Measurements from ENCODE around the gene RNF135.
A peak's percentile ranks its signal among the peaks of the same experiment; 100 is the strongest.
"Not testable (repeated sequence)": the region's sequence is repeated elsewhere in the genome, so short reads cannot be mapped to it uniquely, and the experiment has no call there.

RNF135 gene, protein sequence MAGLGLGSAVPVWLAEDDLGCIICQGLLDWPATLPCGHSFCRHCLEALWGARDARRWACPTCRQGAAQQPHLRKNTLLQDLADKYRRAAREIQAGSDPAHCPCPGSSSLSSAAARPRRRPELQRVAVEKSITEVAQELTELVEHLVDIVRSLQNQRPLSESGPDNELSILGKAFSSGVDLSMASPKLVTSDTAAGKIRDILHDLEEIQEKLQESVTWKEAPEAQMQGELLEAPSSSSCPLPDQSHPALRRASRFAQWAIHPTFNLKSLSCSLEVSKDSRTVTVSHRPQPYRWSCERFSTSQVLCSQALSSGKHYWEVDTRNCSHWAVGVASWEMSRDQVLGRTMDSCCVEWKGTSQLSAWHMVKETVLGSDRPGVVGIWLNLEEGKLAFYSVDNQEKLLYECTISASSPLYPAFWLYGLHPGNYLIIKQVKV

DNA sequence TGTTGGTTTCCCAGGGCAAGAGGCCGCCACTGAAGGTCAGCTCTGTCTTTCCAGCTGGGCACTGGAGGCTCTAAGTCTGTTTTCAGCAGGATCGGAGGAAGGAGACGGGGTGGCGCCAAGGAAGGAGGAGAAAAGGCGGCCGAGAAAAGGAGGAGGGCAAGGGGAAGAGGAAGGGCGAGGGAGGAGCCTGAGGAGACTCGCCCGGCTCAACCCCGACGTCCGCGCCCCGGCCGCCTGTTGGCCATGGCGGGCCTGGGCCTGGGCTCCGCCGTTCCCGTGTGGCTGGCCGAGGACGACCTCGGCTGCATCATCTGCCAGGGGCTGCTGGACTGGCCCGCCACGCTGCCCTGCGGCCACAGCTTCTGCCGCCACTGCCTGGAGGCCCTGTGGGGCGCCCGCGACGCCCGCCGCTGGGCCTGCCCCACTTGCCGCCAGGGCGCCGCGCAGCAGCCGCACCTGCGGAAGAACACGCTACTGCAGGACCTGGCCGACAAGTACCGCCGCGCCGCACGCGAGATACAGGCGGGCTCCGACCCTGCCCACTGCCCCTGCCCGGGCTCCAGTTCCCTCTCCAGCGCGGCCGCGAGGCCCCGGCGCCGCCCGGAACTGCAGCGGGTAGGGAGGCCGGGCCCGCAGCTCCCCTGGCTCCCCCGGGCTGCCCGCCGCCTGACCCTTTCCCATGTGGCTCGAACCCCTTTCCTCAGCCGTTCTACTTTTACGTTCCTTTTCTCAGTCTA is at the start of gene RNF135:
Gene RNF135, plus strand, starts transcription at position 209 of the 737 bp plus-strand sequence. Its CDS starts 35 bp downstream, at position 244.
- DNase-seq, result peak; percentile 89

DNA sequence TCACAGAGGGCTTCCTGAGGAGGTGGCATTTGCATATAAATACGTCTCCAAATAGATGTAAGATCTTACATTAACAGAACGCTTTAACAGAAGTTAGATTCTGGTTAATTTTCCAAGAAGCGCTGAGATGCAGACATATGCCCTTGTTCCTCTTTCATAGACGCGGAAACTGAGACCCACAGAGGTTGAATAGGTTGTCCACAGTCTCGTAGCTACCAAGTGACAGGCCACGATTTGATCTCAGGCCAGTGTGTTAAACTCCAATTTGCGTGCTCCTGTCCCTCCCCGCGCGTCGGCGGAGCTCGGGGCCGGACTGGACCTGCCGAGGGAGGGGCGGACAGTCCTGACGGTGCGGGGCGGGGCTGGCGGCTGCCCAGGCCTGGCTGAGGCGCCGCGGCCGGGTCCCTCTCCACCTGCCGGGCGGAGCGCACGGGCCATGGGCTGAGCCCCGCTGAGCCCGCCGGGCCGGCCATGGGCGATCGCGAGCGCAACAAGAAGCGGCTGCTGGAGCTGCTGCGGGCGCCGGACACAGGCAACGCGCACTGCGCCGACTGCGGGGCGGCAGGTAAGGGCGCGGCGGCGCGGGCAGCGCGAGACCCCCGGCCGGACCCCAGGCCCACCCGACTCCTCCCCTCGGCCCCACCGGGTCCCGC is 49.2 kb upstream of the RNF135 start, which contains the start of gene ADAP2:
Gene ADAP2, plus strand, starts transcription at position 402 of the 653 bp plus-strand sequence. Its CDS starts 70 bp downstream, at position 472.
- DNase-seq, result no peak

DNA sequence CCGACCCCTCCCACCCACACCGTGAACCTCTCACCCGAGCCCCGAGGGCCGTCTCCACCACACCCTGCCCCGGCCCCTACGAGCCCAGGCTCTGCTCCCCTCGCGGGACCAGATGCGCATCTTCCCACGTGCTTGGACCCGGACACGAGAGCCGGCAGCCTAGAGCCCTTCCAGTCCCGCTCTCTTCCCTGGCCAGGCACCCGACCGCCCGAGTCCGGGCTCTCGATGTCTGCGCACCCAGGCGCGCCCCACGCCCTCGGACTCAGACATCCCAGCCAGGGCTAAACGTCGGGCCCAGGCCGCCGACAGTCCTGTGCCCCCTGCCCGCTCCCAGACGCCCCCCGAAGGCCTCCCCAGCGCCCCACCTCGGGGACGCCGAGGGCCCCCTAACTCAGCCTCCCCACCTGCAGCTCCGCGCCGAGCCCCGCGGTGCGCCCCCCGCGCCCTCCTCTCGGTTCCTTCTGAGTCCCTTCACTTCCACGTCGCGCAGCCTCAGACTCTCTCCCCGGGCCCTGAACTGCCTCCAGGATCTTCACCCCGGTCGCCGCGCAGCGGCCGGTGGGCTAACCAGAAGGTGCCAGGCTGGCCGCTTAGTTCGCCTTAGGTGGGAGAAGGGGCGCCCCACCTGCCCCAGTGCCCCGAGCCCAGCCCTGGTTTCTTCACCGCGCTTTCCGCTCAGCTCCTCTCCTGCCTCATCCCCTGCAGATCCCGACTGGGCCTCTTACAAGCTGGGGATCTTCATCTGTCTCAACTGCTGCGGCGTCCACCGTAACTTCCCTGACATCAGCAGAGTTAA is 48.4 kb upstream of the RNF135 start:
- DNase-seq, result no peak

DNA sequence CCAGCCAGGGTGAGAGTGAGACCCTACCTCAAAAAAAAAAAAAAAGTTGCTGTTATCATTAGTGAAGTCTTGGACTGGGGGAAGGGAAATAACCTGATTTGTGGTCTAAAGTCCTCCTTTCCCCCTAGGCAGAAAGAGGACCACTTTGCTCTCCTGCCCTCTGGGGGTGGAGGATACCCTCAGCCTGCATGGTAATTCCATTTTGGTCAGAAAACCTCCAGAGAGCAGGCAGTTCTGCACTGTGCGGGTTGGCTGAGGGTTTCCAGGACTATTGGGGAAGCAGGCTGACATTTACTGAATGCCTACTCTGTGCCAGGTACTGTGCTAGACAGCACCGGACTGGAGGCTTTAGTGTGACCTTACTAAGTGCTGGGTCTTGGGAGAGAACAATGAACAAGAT is 46.5 kb upstream of the RNF135 start:
- DNase-seq, result no peak

DNA sequence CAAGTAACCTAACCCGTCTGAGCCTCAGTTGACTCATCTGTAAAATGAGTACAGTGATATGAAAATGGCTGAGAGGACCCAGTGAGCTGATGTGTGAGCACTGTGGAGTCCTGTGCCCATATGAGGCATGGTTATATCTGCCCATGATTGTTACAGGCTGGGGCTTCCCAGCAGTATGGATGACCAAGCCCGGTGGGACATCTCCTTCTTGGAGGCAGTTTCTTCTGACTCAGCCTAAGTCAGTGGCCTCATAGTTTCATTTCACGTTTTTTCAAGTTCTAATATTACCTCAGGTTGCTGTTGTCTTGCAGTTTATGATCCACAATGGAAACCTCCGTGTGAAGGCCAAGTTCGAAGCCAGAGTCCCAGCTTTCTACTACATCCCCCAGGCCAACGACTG is 44.3 kb upstream of the RNF135 start:
- no peak for DNase-seq

DNA sequence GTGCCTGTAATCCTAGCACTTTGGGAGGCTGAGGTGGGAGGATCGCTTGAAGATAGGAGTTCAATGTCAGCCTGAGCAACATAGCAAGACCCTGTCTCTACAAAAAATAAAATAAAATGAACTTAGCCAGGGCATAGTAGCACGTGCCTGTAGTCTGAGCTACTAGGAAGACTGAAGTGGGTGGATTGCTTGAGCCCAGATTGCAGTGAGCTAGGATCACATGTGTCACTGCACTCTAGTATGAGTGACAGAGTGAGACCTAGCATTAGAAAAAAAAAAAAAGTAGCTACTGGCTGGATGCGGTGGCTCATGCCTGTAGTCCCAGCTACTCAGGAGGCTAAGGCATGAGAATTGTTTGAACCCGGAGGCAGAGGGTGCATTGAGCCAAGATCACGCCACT is 43.1 kb upstream of the RNF135 start:
- no peak for DNase-seq

DNA sequence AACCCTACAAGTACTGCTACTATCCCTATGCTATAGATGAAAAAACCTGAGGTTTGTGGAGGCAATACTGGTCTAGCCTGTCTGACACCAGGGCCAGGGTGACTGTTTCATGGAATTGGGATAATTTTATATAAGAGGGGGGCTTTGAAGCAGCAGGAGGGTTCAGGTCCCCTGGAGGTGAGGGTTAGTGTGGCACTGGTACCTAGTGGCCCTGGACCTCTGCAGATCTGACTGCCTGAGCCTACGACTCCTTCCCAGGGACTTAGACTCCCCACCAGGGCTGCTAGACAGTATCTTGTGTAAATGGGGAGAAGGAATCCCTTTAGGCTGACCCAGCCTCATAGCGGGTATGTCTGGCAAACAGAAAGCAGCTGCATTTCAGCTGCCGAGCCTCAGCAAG is 42.3 kb upstream of the RNF135 start:
- no peak for DNase-seq

DNA sequence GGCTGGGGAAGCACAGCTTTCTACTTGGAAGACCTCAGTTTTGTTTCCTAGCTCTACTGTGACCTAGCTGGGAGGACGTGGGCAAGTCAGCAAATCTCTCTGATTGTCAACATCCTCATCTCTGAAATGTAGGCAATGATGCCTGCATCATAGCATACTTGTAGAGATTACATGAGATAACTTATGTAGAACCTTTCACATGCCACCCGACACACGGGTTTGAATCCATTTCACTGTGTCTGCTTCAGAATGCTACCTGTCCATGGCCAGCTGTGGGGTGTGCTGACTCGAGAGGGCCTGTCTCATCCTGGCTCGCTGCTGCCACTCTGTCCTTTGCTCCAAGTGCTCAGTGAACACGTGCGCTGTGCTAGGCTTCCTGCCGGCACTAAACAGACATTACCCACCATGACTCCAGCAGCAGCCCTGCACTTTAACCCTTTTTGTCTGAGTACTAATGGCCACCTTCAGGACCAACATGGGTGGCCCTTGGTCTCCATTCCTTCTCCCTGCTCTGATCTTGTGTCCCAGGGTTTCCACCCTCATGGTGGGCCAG is 41.7 kb upstream of the RNF135 start:
- DNase-seq, result no peak

DNA sequence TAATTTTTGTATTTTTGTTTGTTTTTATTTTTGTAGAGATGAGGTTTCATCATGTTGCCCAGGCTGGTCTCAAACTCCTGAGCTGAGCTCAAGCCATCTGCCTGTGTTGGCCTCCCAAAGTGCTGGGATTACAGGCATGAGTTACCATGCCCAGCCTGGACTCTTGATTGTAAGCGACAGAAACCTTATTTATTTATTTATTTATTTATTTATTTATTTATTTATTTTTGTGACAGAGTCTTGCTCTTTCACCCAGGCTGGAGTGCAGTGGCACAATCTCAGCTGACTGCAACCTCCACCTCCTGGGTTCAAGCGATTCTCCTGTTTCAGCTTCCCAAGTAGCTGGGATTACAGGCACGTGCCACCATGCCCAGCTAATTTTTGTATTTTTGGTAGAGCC is 41.0 kb upstream of the RNF135 start:
- DNase-seq, result not testable (repeated sequence)

DNA sequence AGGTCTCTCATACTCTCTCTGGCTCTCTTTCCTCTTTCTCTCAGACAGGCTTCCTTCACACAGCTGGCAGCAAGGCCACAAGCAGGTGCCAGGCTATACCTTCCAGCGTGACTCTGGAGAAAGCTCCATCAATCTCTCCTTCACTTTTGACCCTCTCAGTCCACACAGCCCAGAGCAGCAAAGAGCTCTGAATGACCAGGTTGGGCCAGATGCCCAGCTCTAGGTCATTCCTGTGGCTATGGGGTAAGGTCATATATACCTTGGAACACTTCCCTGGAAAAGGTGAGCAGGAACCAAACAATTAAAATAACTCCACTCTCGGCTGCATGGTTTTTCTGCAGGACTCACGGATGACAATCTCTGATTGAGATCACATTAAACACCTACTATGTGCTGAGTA is 40.3 kb upstream of the RNF135 start:
- DNase-seq, result no peak

DNA sequence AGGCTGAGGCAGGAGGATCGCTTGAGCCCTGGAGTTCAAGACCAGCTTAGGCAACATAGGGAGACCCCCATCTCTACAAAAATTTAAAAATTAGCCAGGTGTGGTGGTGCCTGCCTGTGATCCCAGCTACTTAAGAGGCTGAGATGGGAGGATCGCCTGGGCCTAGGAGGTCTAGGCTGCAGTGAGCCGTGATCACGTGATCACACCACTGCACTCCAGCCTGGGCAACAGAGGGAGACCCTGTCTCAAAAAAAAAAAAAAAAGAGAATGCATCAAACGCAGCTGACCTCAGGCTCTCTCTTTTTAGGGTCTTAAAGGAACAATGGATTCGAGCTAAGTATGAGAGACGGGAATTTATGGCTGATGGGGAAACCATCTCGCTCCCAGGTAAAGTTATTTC is 39.3 kb upstream of the RNF135 start:
- not testable (repeated sequence) for DNase-seq

DNA sequence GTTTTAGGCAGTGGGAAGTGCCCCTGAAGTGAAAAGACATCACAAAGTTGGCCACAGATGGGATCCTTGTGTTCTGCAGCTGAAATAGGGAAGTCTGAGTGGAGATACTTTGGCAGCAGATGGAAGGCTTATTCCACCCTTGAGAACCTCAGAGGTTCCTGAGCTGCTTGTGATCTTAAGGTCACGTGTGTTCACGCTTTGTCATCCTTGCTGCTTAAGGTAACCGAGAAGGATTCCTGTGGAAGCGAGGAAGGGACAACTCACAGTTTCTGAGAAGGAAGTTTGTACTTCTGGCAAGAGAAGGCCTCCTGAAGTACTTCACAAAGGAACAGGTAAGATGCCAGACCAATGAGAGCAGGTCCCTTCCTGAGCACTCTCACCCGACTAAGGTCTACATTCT is 36.9 kb upstream of the RNF135 start:
- no peak for DNase-seq

DNA sequence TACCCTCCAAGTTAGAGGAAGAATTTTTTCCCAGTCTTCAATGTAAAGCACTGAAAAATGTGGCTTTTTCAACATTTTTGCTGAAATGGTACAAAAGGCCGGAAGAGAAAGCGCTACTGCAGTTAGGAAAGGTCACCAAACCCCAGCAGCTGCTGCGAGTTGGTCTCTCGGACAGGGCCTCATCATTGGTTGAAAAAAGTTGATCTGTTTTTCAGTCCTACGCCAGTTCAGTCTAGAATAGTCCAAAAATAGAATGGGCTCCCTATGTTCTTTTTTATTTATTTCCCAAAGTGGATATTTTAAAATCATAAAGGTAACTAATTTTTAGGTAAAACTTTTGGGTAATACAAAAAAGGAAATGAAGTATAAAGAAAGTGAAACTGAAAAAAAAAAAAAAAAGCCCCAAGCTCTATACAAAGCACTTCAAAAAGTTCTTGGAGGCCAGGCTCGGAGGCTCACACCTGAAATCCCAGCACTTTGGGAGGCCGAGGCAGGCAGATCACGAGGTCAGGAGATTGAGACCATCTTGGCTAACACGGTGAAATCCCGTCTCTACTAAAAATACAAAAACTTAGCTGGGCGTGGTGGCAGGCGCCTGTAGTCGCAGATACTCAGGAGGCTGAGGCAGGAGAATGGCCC is 31.7 kb upstream of the RNF135 start:
- DNase-seq, result no peak

DNA sequence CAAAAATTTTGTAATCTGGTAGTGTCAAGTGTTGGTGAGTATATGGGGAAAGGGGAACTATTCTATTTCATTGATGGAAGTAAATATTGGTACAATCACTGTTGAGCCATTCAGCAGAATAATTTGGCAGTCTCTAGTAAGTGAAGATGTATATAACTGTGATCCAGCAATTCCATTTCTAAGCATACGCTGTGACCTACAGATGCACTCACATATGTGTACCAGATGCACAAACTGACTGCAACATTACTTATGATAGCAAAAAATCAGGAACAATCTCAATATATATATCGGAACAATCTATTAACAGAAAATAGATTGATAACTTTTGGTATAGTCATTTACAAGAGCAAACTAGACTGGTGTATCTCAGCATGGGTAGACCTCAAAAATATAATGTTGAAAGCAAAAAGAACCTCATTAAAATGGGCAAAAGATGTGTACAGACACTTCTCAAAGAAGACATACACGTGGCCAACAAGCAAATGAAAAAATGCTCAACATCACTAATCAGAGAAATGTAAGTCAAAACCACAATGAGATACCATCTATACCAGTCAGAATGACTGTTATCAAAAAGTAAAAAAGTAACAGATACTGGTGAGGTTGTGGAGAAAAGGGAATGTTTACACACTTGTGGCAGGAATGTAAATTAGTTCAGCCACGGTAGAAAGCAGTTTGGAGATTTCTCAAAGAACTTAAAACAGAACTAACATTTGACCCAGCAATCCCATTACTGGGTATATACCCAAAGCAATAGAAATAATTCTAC is 28.3 kb upstream of the RNF135 start:
- DNase-seq, result peak; percentile 15

DNA sequence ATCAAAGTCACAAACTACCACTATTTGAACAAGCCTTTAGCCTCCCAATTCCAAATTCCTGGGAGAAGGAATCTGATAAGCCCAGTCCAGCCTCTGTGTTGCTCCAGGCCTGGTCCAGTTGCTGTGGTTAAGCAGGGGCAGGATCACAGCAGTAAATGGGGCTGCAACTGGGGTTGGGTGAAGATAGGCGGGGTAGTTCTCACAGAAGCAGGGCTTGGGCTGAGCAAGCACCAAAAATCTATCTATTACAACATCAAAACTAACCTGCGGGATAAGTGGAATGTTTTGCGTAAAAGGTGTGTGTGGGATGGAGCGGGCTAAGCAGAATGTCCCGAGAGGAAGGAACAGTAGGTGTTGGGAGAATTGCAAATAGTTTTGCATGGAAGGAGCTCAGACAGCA is 23.0 kb upstream of the RNF135 start:
- no peak for DNase-seq

DNA sequence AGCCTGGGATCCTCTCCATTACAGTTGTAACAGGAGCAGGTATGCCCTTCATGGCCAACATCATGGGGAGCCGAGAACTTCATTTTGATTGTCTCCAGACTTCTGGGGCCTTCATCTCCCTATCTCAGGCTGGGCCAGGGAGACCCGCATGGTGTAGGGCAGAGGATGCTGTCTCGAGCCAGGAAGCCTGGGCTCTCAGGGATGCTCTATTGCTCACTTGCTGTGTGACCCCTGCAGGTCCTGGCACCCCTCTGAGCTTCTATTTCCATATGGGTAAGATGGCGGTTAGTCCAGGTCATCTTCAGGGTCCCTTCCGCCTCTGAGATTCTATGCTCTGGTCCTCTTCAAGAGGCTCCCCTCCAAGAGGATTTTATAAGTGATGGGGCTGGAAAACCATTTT is 20.6 kb upstream of the RNF135 start:
- DNase-seq, result no peak

DNA sequence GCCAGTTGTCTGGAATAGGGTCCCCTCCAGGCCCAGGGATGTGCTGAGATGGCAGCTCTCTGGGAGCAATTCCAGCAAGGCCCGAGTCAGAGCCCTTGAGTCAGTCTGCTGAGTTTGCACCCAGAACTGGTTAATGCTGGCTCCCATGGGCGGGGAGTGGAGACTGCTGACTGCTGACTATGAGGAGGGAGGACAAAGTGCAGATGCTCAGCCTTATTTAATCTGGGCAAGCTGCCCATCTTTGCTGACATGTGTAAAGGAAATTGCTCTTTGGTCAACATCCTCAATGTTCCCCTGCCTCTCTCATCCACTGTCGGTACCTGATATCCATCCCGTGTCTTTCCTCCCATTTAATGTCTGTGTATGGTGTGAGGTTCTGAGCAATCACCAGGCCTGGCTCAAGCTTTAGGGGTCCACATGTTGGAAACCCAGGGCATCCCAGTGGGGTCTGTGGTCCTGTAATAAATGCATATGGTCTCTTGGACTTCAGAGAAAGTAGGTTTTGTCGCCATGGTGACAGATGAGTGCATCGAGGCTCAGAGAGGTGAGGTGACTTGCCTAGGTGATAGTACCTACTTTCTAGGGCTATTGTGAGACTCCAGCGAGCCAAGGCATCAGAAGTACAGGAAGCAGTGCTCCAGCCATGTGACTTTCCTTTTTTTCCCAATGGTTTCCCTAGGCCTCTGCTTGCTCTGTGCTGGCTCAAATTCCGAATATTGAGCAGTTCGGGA is 20.0 kb upstream of the RNF135 start:
- peak; percentile 50 for DNase-seq

DNA sequence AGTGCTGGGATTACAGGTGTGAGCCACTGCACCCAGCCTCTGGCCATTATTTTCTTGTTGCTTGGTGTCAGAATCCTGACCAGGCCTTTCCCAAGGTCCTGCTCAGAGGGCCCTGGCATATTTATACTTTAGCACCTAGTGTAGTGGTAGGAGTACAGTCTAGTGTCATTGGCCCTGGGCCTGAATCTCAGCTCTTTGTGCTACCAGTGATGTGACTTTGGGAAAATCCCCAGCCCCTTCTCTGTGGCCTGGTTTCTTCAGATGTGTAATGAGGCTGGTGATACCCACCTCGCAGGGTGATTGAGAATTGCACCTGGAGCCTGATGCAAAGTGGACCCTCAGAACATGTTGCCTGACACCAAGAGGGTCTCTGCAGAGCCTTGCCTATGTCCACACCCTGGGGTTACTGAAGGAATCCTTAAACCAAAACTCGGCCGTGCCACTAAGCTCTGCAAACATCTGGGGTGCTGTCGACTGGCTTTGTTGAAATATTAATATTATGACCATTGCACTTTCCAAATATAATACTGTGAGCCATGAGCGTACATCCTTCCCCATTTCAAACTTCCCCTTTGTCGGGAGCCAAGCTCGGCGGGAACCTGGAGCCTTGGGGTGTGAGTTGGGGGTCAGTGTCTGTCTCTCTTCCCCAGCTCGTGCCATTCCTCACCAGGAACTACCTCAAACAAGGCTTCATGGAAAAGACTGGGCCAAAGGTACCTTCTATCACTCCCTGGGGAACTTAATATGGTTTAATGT is 18.0 kb upstream of the RNF135 start:
- DNase-seq, result no peak

DNA sequence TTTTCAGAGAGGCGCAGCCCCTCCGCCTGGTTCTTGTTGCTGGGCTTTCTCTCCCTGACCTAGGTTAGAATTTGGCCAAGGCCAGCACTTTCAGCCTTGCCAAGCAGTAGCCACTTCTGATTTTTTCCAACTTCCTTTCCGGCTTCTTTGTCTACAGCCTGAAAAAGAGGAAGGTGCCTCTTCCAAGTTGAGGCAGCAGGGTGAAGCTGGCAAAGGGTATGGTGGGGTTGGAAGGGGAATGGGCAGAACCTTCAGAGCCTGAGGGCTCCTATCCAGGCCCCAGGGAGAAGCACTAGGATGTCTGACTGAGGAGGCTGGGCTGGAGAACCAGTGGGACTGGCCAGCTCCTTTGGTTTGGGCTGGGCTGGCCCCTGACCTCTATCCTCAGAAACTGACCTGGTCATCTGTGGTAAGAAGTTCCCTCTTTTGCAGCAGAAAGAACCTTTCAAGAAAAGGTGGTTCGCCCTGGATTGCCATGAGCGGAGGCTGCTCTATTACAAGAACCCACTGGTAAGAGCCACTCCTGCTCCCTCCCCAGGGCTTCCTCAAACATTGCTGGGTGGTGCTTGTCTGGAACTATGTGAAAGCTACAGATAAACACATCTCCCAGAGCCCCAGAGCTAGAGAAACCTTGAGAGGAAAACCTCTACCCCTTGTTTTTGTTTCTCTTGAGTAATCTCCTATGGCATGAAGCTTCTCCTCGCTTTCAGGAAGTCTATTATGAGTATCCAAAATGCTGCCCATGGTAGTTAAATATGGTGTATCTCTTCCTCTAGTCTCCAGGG is 16.6 kb upstream of the RNF135 start:
- DNase-seq, result no peak

All from NCI-H226 (cell line).